LNCaP clone FGC (cell line): Measurements from ENCODE around the gene NMUR2.

ENCODE experiments used
- DNase-seq: peaks from one replicate; pipeline ENCODE4 v3.0.0-alpha.2; 2011; ENCODE audit warnings: low read depth
- H3K4me3 ChIP-seq: 2 replicates; pipeline ENCODE4 v1.5.1; 2011; ENCODE audit warnings: mild to moderate bottlenecking, low read depth, low read length, control low read depth
- CTCF ChIP-seq: IDR thresholded peaks from 2 replicates; pipeline ENCODE4 v1.5.1; 2012; ENCODE audit warnings: mild to moderate bottlenecking; ENCODE audit not compliant: control insufficient read depth, insufficient read depth; ENCODE audit errors: extremely low read depth

NMUR2 gene

GRCh38 chr5:152376886-152377285 lies 28.2 kb downstream of the NMUR2 start:
- H3K4me3 ChIP-seq: no peak overlapping the region
- TF ChIP-seq CTCF: no peak

GRCh38 chr5:152374711-152375275 lies 30.3 kb downstream of the NMUR2 start:
- no peak for TF ChIP-seq CTCF
- DNase-seq: no peak
- no peak overlapping the region for H3K4me3 ChIP-seq

More at GRCh38 chr5:152376886-152377285, 28.2 kb downstream of the NMUR2 start:
- no peak for DNase-seq

DNA sequence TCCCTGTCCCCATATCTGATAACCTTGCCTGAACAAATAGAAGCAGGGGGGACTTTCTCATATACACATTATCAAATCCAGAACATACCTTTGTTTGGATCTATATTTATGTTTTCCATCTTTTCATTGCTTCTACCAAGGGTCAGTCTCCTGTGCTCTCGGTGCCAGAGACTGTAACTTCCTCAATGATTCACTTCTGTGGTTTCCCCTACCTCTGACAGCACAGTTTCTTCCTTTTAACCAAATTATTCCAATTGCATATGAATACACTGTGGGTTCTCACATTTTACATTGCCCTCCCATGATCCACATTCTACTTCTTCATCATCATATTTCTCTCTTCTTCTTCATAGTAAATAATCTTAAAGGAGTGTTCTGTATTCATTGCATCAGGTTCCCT lies 32.2 kb downstream of the NMUR2 start:
- no peak overlapping the region for H3K4me3 ChIP-seq
- DNase-seq: no peak
- TF ChIP-seq CTCF: no peak

DNA sequence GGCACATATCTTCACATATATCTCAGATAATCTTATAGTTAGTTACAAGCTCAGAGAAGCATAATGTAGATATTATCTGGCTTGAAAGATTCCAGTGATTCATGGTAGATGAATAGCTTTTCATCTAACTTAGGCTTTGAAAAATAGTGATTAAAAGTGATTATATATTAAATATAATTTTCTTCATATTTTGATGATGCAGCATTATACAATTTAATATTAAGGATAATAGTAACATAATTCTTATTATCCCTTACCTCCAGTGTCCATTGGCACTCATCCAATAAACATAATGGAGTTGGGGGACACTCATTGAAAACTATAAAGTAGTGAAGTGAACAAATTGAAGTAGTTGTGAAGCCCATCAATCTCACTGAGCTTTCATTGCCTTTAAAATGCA lies 35.8 kb downstream of the NMUR2 start:
- no peak for DNase-seq
- no peak overlapping the region for H3K4me3 ChIP-seq
- TF ChIP-seq CTCF: no peak

DNA sequence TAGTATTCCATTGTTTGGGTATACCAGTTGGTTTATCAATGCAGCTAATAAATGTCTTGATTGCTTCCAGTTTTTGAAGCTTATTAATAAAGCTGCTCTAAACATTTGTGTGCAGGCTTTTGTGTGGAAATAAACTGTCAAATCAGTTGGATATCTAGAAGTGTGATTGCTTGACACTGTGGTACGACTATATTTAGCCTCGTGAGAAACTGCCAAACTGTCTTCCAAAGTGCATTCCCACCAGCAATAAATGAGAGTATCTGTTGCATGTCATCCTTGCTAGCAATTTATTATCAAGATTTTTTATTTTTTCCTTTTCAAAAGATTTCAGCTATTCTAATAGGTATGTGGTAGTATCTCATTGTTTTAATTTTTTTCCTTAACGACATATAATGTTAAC lies 37.5 kb downstream of the NMUR2 start:
- no peak for DNase-seq
- TF ChIP-seq CTCF: no peak
- H3K4me3 ChIP-seq: no peak overlapping the region

DNA sequence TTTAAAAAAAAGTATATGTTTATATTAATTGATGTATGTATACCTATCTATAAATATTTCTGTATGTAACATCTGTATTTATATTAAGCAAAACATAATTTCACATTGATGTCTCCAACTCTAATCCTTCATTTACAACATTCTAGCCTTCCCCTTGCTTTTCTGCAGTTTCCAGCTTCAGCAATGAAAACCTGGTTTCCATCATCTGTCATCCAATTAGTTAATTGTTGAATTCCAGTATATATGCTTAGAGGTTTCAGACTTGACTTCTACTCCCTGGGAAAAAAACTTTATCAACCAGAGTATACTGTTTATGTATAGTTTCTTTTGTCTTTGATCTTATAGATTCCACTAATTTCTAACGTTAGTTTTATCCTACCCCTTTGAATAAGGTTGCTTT lies 38.4 kb downstream of the NMUR2 start:
- H3K4me3 ChIP-seq: no peak overlapping the region
- DNase-seq: no peak
- no peak for TF ChIP-seq CTCF

- no peak for DNase-seq
- H3K4me3 ChIP-seq: no peak overlapping the region
- TF ChIP-seq CTCF: no peak
These were observed 40.2 kb downstream of the NMUR2 start for GRCh38 chr5:152364899-152365298.
